GM23248 (cell line): ENCODE data around the gene R3HDM4. TPM values are rescaled to one million over a fixed set of nuclear protein-coding genes. Genes with fewer than 3 reads are reported as not detected.
"Not testable (repeated sequence)": the region's sequence is repeated elsewhere in the genome, so short reads cannot be mapped to it uniquely, and the experiment has no call there.

ENCODE experiments used
- DNase-seq: peaks from one replicate; pipeline ENCODE4 v3.0.0-alpha.2; 2015
- H2AFZ ChIP-seq: fragments of 200-600 bp; sonication (generic); 2 replicates; pipeline ENCODE4 v1.6.1; 2016; ENCODE audit warnings: antibody characterized with exemption
- H3F3A ChIP-seq: fragments of 200-600 bp; sonication (generic); 2 replicates; pipeline ENCODE4 v1.6.1; 2016; ENCODE audit warnings: mild to moderate bottlenecking, antibody characterized with exemption, mixed run types; ENCODE audit not compliant: insufficient read depth
- H3K27ac ChIP-seq: fragments of 200-600 bp; sonication (generic); 2 replicates; pipeline ENCODE4 v1.5.1; 2016; ENCODE audit warnings: mild to moderate bottlenecking
- H3K27me3 ChIP-seq: fragments of 200-600 bp; sonication (generic); replicated peaks from 2 replicates; pipeline ENCODE4 v1.6.1; 2016; ENCODE audit warnings: mild to moderate bottlenecking; ENCODE audit not compliant: insufficient read depth
- H3K36me3 ChIP-seq: fragments of 200-600 bp; sonication (generic); 2 replicates; pipeline ENCODE4 v1.6.1; 2016; ENCODE audit warnings: low read depth, mild to moderate bottlenecking
- H3K4me1 ChIP-seq: fragments of 200-600 bp; sonication (generic); 2 replicates; pipeline ENCODE4 v1.6.1; 2016; ENCODE audit warnings: mild to moderate bottlenecking; ENCODE audit not compliant: insufficient read depth
- H3K4me2 ChIP-seq: fragments of 200-600 bp; sonication (generic); one replicate; pipeline ENCODE4 v1.6.1; 2016; ENCODE audit warnings: mild to moderate bottlenecking; ENCODE audit not compliant: unreplicated experiment
- H3K4me3 ChIP-seq: fragments of 200-600 bp; sonication (generic); 2 replicates; pipeline ENCODE4 v1.5.1; 2016; ENCODE audit warnings: mild to moderate bottlenecking
- H3K79me2 ChIP-seq: fragments of 200-600 bp; sonication (generic); 2 replicates; pipeline ENCODE4 v1.6.1; 2016; ENCODE audit warnings: mild to moderate bottlenecking; ENCODE audit not compliant: insufficient read depth
- H3K9ac ChIP-seq: fragments of 200-600 bp; sonication (generic); 2 replicates; pipeline ENCODE4 v1.6.1; 2016; ENCODE audit warnings: mild to moderate bottlenecking
- H3K9me2 ChIP-seq: fragments of 200-600 bp; sonication (generic); 2 replicates; pipeline ENCODE4 v1.6.1; 2016; ENCODE audit warnings: mixed run types, mild to moderate bottlenecking, moderate library complexity; ENCODE audit not compliant: insufficient read depth
- H3K9me3 ChIP-seq: fragments of 200-600 bp; sonication (generic); one replicate; pipeline ENCODE4 v1.6.1; 2017; ENCODE audit warnings: low read depth
- H4K20me1 ChIP-seq: fragments of 200-600 bp; sonication (generic); 2 replicates; pipeline ENCODE4 v1.6.0; 2016; ENCODE audit not compliant: insufficient read depth
- EZH2 ChIP-seq: fragments of 200-600 bp; sonication (generic); IDR thresholded peaks from 2 replicates; pipeline ENCODE4 v1.6.1; 2018; ENCODE audit warnings: antibody characterized with exemption, mild to moderate bottlenecking; ENCODE audit not compliant: insufficient read depth, poor library complexity, severe bottlenecking
- EZH2phosphoT487 ChIP-seq: fragments of 200-600 bp; sonication (generic); IDR thresholded peaks from 2 replicates; pipeline ENCODE4 v1.6.1; 2018; ENCODE audit warnings: antibody characterized with exemption, moderate library complexity, mild to moderate bottlenecking, low read depth; ENCODE audit not compliant: insufficient read depth
- WGBS, 2 experiments: methylation state at CpG; one replicate each; pipeline ENCODE4 v1.1.6; 2015 to 2017; ENCODE audit warnings: low lambda C conversion rate in 2 of 2, low coverage in 1 of 2; ENCODE audit errors: missing lambda C conversion rate in 2 of 2; 5-methylcytosine and 5-hydroxymethylcytosine counted together
- in situ Hi-C: fragments of 300-500 bp; cut with MboI; formaldehyde crosslinking; loops from 2 replicates; pipeline ENCODE4 v1.15.0; 2020
- polyA plus RNA-seq: library from polyadenylated mRNA; unstranded; fragments of >200 nt; fragmentation: Nextera tagmentation; extraction: Ambion mirVana; gene quantifications from 2 replicates; pipeline ENCODE4 v1.2.1, GENCODE V29; 2016
- total RNA-seq: library from RNA; depleted of rRNA; stranded (reverse); fragments of >200 nt; shearing (Covaris generic); gene quantifications from 2 replicates; pipeline ENCODE4 v1.2.3, GENCODE V29; 2014

R3HDM4 gene
- total and polyA plus RNA-seq, 2 experiments from 2014 or later, result 50.9 to 52.7 TPM

DNA sequence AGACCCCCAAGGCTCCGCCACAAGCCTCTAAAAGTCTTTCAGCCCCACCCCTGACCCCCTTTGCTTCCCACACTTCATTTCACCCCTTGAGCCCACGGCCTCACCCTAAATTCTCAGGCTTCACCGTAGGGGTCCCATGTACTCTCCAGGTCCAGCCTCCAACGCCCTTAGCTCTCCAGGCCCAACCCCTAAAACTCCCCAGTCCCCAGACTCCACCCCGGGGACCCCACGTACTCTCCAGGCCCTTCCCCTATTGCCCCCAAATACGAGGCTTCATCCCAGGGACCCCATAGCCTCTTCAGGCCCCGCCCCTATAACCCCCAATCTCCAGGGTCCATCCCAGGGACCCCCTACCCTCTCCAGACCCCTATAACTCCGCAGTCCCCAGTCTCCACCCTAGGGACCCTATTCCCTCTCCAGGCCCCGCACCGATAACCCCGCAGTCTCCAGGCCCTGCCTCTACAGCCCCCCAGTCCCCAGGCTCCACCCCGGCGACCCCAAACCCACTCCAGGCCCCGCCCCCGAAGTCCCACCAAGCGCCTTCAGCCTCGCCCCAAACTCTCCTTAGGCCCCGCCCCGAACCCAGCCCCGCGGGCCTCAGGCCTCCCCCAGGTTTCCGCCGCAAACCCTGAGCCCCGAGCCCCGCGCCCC lies 20.7 kb downstream of the R3HDM4 start:
- Histone ChIP-seq H4K20me1 (no peaks in the 10 kb centered on the region), H3K9me2 (no peaks in the 10 kb centered on the region), H3K27ac (no peak overlapping the region), H3K79me2 (peaks cover 17% of the 10 kb centered on the region), H3K4me3 (peak overlapping the region; percentile 94), H3K9ac (peak overlapping the region; percentile 90), H2AFZ (peak overlapping the region; percentile 47), H3K27me3 (no peaks in the 10 kb centered on the region), H3K4me1 (no peaks in the 10 kb centered on the region), H3K36me3 (no peaks in the 10 kb centered on the region), H3K9me3 (no peaks in the 10 kb centered on the region), H3K4me2 (peak overlapping the region; percentile 88), H3F3A (peaks cover 11% of the 10 kb centered on the region)
- in situ Hi-C loops, result no loop called here
- DNase-seq, result peak; percentile 50
- WGBS, 2 experiments, result 2 to 5% methylated on average over 10 to 25 of the region's 27 CpGs
- no peak for TF ChIP-seq EZH2
- no peak for TF ChIP-seq EZH2phosphoT487

DNA sequence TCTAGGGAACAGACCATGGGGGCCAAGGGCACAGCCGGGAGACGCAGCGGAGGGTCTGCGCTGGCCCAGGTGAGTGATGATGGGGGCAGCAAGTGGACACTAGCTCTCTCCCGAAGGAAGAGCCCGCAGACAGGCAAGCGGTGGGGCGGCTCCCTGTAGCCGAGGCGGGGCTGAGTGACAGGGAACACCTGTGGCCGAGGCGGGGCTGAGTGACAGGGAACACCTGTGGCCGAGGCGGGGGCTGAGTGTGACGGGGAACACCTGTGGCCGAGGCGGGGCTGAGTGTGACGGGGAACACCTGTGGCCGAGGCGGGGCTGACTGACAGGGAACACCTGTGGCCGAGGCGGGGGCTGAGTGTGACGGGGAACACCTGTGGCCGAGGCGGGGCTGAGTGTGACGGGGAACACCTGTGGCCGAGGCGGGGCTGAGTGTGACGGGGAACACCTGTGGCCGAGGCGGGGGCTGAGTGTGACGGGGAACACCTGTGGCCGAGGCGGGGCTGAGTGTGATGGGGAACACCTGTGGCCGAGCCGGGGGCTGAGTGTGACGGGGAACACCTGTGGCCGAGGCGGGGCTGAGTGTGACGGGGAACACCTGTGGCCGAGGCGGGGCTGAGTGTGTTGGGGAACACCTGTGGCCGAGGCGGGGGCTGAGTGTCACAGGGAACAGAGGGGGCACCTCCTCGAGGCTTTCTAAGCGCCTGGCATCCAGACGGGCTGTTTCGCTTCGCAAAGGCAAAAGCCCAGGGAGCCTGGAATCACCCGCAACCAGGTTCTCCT lies 21.4 kb downstream of the R3HDM4 start:
- H3K9me2 ChIP-seq, H3K27ac ChIP-seq: not testable (repeated sequence)
- WGBS, 2 experiments, result 67 to 95% methylated on average over 10 to 50 of the region's 50 CpGs

DNA sequence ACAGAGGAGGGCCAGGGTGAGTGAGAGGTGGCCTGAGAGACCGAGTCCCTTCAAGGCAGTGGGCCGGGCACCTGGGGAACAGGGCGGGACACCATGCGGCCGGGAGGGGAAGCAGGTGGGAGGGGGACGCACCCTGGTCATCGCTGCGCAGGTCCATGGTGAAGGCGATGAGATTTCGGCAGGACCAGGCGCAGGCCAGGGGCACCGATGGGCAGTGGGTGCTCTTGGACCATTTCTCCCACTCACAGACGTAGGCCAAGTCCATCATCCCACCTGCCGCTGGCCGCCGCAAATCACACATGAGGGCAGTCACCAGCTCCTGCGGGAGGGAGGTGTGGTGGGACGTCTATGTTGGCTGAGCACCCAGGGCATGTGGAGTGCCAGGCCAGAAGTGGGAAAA lies 22.2 kb downstream of the R3HDM4 start:
- no peaks in the 10 kb centered on the region for H3K27me3 ChIP-seq
- peaks cover 11% of the 10 kb centered on the region for H3F3A ChIP-seq
- TF ChIP-seq EZH2phosphoT487, result no peak
- no peak for TF ChIP-seq EZH2
- H3K36me3 ChIP-seq, result no peaks in the 10 kb centered on the region
- no peak overlapping the region for H3K4me2 ChIP-seq
- H3K27ac ChIP-seq, result no peak overlapping the region
- in situ Hi-C loops, result no loop called here
- no peaks in the 10 kb centered on the region for H3K4me1 ChIP-seq
- peaks cover 24% of the 10 kb centered on the region for H3K79me2 ChIP-seq
- no peaks in the 10 kb centered on the region for H3K9me2 ChIP-seq
- 89 to 90% methylated on average over 13 to 18 of the region's 18 CpGs for whole genome bisulfite sequencing, 2 experiments
- H4K20me1 ChIP-seq, result no peaks in the 10 kb centered on the region
- H3K9me3 ChIP-seq, result no peaks in the 10 kb centered on the region
- no peak for DNase-seq
- H3K4me3 ChIP-seq, result no peak overlapping the region
- no peak overlapping the region for H2AFZ ChIP-seq
- H3K9ac ChIP-seq, result no peak overlapping the region

More for the DNA sequence above, 21.4 kb downstream of the R3HDM4 start:
- H3F3A ChIP-seq, result peaks cover 11% of the 10 kb centered on the region
- H2AFZ ChIP-seq, DNase-seq, H3K27me3 ChIP-seq, H3K4me1 ChIP-seq, H4K20me1 ChIP-seq, H3K9me3 ChIP-seq, in situ Hi-C loops, H3K36me3 ChIP-seq: not testable (repeated sequence)
- peak overlapping the region; percentile 90 for H3K9ac ChIP-seq
- peaks cover 21% of the 10 kb centered on the region for H3K79me2 ChIP-seq
- H3K4me3 ChIP-seq, result peak overlapping the region; percentile 94
- peak overlapping the region; percentile 88 for H3K4me2 ChIP-seq

DNA sequence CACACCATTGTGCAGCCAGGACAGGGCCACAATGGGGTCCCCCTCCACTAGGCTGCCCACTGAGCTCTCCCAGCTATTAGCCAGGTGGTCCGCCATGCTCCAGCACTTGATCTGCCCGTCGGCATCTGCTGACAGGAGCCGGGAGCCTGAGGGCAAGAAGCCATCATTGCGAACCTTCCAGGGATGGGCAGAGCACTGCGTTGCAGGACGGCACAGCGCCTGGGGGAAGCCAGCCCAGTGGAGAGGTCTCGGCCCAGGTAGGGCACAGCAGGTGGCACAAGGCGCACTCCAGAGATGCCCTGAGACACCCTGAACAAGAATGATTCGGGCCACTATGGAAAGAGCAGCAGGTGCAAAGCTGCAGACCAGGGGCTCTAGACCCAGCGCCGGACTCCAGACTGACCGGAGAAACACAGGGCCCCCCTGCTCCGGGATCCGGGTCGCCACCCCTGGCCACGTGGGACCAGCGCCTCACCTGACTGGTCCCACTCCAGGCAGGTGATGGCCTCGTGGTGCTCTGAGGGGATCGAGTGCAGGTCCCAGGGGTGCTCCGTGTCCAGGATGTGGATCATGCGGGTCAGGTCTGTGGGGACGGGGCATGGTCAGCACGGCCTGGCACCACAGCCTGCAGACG lies 23.2 kb downstream of the R3HDM4 start:
- peaks cover 24% of the 10 kb centered on the region for H3K79me2 ChIP-seq
- no peaks in the 10 kb centered on the region for H3K9me3 ChIP-seq
- no peak overlapping the region for H2AFZ ChIP-seq
- 92 to 93% methylated on average over 25 to 26 of the region's 26 CpGs for WGBS, 2 experiments
- no peaks in the 10 kb centered on the region for H3K27me3 ChIP-seq
- no peak for TF ChIP-seq EZH2
- no peak for TF ChIP-seq EZH2phosphoT487
- no peaks in the 10 kb centered on the region for H3K4me1 ChIP-seq
- no peak overlapping the region for H3K4me2 ChIP-seq
- no peaks in the 10 kb centered on the region for H4K20me1 ChIP-seq
- H3K4me3 ChIP-seq, result no peak overlapping the region
- peaks cover 11% of the 10 kb centered on the region for H3F3A ChIP-seq
- no peak overlapping the region for H3K27ac ChIP-seq
- no peaks in the 10 kb centered on the region for H3K9me2 ChIP-seq
- H3K36me3 ChIP-seq, result no peaks in the 10 kb centered on the region
- in situ Hi-C loops, result no loop called here
- no peak for DNase-seq
- H3K9ac ChIP-seq, result no peak overlapping the region
